CD4-positive, alpha-beta T cell treated with Interleukin-17A for 1 hour (primary cell): ENCODE data around the gene NOP10.
"Not testable (repeated sequence)": the region's sequence is repeated elsewhere in the genome, so short reads cannot be mapped to it uniquely, and the experiment has no call there.

Source experiments
- DNase-seq: peaks from one replicate; pipeline ENCODE4 v3.0.0-alpha.2; 2020

Gene NOP10

GRCh38 chr15:34342737-34343575 is at the start of gene NOP10, which contains the start of gene NUTM1:
Gene NOP10 (minus strand): TSS chr15:34343136. CDS start chr15:34343073, 63 bp downstream.
Gene NUTM1 (plus strand): TSS chr15:34343315. CDS start chr15:34343697, 382 bp downstream.
- DNase-seq: peak; percentile 95

- not testable (repeated sequence) for DNase-seq
Observed at GRCh38 chr15:34389594-34390086, 46.7 kb upstream of the NOP10 start.

- not testable (repeated sequence) for DNase-seq
Observed at GRCh38 chr15:34381829-34382521, 39.0 kb upstream of the NOP10 start.

GRCh38 chr15:34380491-34380890 is 37.6 kb upstream of the NOP10 start:
- not testable (repeated sequence) for DNase-seq

GRCh38 chr15:34376856-34377255 is 33.9 kb upstream of the NOP10 start:
- DNase-seq: no peak

- not testable (repeated sequence) for DNase-seq
Observed at GRCh38 chr15:34375541-34375940, 32.6 kb upstream of the NOP10 start.

GRCh38 chr15:34374816-34375215 is 31.9 kb upstream of the NOP10 start:
- no peak for DNase-seq

GRCh38 chr15:34373951-34374350 is 31.0 kb upstream of the NOP10 start:
- no peak for DNase-seq

GRCh38 chr15:34370643-34371042 is 27.7 kb upstream of the NOP10 start:
- no peak for DNase-seq

GRCh38 chr15:34370129-34370528 is 27.2 kb upstream of the NOP10 start:
- no peak for DNase-seq

- DNase-seq: peak; percentile 91
Observed at GRCh38 chr15:34367101-34368081, 24.5 kb upstream of the NOP10 start, which contains the start of gene LPCAT4. Gene LPCAT4 (minus strand): TSS chr15:34367196. CDS start chr15:34367100, 96 bp downstream.

GRCh38 chr15:34366271-34367065 is 23.5 kb upstream of the NOP10 start:
- DNase-seq: peak; percentile 51

- DNase-seq: no peak
Observed at GRCh38 chr15:34365836-34366235, 22.9 kb upstream of the NOP10 start.

GRCh38 chr15:34365091-34365825 is 22.3 kb upstream of the NOP10 start:
- peak; percentile 13 for DNase-seq

- DNase-seq: no peak
Observed at GRCh38 chr15:34364041-34364440, 21.1 kb upstream of the NOP10 start.

GRCh38 chr15:34362047-34362773 is 19.3 kb upstream of the NOP10 start:
- DNase-seq: no peak

GRCh38 chr15:34361278-34361677 is 18.3 kb upstream of the NOP10 start:
- DNase-seq: no peak

GRCh38 chr15:34360298-34360697 is 17.4 kb upstream of the NOP10 start:
- no peak for DNase-seq

GRCh38 chr15:34359416-34359815 is 16.5 kb upstream of the NOP10 start:
- no peak for DNase-seq

GRCh38 chr15:34358948-34359347 is 16.0 kb upstream of the NOP10 start:
- DNase-seq: no peak
